Ectodermal cell (in vitro differentiated cells): ENCODE data around the gene GXYLT1.
"Not testable (repeated sequence)": the region's sequence is repeated elsewhere in the genome, so short reads cannot be mapped to it uniquely, and the experiment has no call there.

ENCODE experiments used
- H3K27ac ChIP-seq: 2 replicates; pipeline ENCODE4 v1.7.0; 2013; ENCODE audit warnings: mild to moderate bottlenecking, low read depth, low read length; ENCODE audit not compliant: insufficient read depth, poor library complexity, severe bottlenecking
- H3K27me3 ChIP-seq: 2 replicates; pipeline ENCODE4 v1.7.0; 2013; ENCODE audit warnings: mild to moderate bottlenecking, low read length; ENCODE audit not compliant: insufficient read depth, control insufficient read depth, poor library complexity, severe bottlenecking
- H3K36me3 ChIP-seq: one replicate; pipeline ENCODE4 v1.7.0; 2013; ENCODE audit warnings: low read length; ENCODE audit not compliant: control insufficient read depth, insufficient read depth
- H3K4me1 ChIP-seq: one replicate; pipeline ENCODE4 v1.7.0; 2013; ENCODE audit warnings: low read length; ENCODE audit not compliant: control insufficient read depth, insufficient read depth
- H3K4me3 ChIP-seq: 2 replicates; pipeline ENCODE4 v1.7.0; 2013; ENCODE audit warnings: low read depth, low read length, control low read depth; ENCODE audit not compliant: insufficient read depth
- H3K9me3 ChIP-seq: 2 replicates; pipeline ENCODE4 v1.7.0; 2013; ENCODE audit warnings: mild to moderate bottlenecking, low read length, moderate library complexity; ENCODE audit not compliant: control insufficient read depth
- WGBS, 2 experiments: methylation state at CpG; one replicate each; pipeline ENCODE4 v1.1.7; 2013; ENCODE audit warnings: missing lambda C conversion rate in 2 of 2; 5-methylcytosine and 5-hydroxymethylcytosine counted together

Gene GXYLT1

GRCh38 chr12:42076976-42077375 is 67.7 kb downstream of the GXYLT1 start:
- Histone ChIP-seq H3K27me3 (no peaks in the 10 kb centered on the region), H3K27ac (no peak overlapping the region), H3K9me3 (no peaks in the 10 kb centered on the region), H3K4me3 (no peak overlapping the region), H3K36me3 (no peaks in the 10 kb centered on the region), H3K4me1 (no peaks in the 10 kb centered on the region)
- WGBS, 2 experiments = 93 to 97% methylated on average over 3 of the region's 3 CpGs

GRCh38 chr12:42070036-42070435 is 74.6 kb downstream of the GXYLT1 start:
- H3K4me3 ChIP-seq = no peak overlapping the region
- no peaks in the 10 kb centered on the region for H3K4me1 ChIP-seq
- H3K9me3 ChIP-seq = no peaks in the 10 kb centered on the region
- H3K27me3 ChIP-seq = no peaks in the 10 kb centered on the region
- WGBS, 2 experiments = 93 to 98% methylated on average over 4 of the region's 4 CpGs
- H3K27ac ChIP-seq = no peak overlapping the region
- no peaks in the 10 kb centered on the region for H3K36me3 ChIP-seq

GRCh38 chr12:42059127-42059526 is 85.5 kb downstream of the GXYLT1 start:
- Histone ChIP-seq H3K4me1 (no peaks in the 10 kb centered on the region), H3K27me3 (no peaks in the 10 kb centered on the region), H3K36me3 (no peaks in the 10 kb centered on the region), H3K9me3 (no peaks in the 10 kb centered on the region), H3K27ac (no peak overlapping the region), H3K4me3 (no peak overlapping the region)

GRCh38 chr12:42056130-42056529 is 88.5 kb downstream of the GXYLT1 start:
- no peaks in the 10 kb centered on the region for H3K9me3 ChIP-seq
- H3K27me3 ChIP-seq = no peaks in the 10 kb centered on the region
- H3K4me1 ChIP-seq = no peaks in the 10 kb centered on the region
- WGBS, 2 experiments = 93 to 97% methylated on average over 3 of the region's 3 CpGs
- no peak overlapping the region for H3K27ac ChIP-seq
- no peaks in the 10 kb centered on the region for H3K36me3 ChIP-seq
- no peak overlapping the region for H3K4me3 ChIP-seq

- H3K27ac ChIP-seq = no peak overlapping the region
- H3K4me3 ChIP-seq = no peak overlapping the region
- no peaks in the 10 kb centered on the region for H3K36me3 ChIP-seq
- no peaks in the 10 kb centered on the region for H3K4me1 ChIP-seq
- no peaks in the 10 kb centered on the region for H3K27me3 ChIP-seq
- 93 to 97% methylated on average over 2 of the region's 2 CpGs for WGBS, 2 experiments
- no peaks in the 10 kb centered on the region for H3K9me3 ChIP-seq
Observed at GRCh38 chr12:42053456-42053855, 91.2 kb downstream of the GXYLT1 start.

GRCh38 chr12:42048980-42049379 is 95.7 kb downstream of the GXYLT1 start:
- 91 to 92% methylated on average over 8 of the region's 8 CpGs for WGBS, 2 experiments
- H3K4me3 ChIP-seq, H3K27ac ChIP-seq, H3K27me3 ChIP-seq, H3K36me3 ChIP-seq, H3K4me1 ChIP-seq, H3K9me3 ChIP-seq: not testable (repeated sequence)

- H3K4me1 ChIP-seq = no peaks in the 10 kb centered on the region
- H3K27ac ChIP-seq = no peak overlapping the region
- no peaks in the 10 kb centered on the region for H3K36me3 ChIP-seq
- H3K4me3 ChIP-seq = no peak overlapping the region
- no peaks in the 10 kb centered on the region for H3K27me3 ChIP-seq
- H3K9me3 ChIP-seq = no peaks in the 10 kb centered on the region
Observed at GRCh38 chr12:42039577-42039976, 105.1 kb downstream of the GXYLT1 start.

- Histone ChIP-seq H3K4me1 (no peaks in the 10 kb centered on the region), H3K9me3 (no peaks in the 10 kb centered on the region), H3K4me3 (no peak overlapping the region), H3K36me3 (no peaks in the 10 kb centered on the region), H3K27me3 (no peaks in the 10 kb centered on the region), H3K27ac (no peak overlapping the region)
- 87 to 90% methylated on average over 5 of the region's 5 CpGs for WGBS, 2 experiments
Observed at GRCh38 chr12:42039176-42039575, 105.5 kb downstream of the GXYLT1 start.

GRCh38 chr12:42031847-42032564 is 112.7 kb downstream of the GXYLT1 start:
- Histone ChIP-seq H3K9me3 (no peaks in the 10 kb centered on the region), H3K27ac (no peak overlapping the region), H3K27me3 (no peaks in the 10 kb centered on the region), H3K4me3 (no peak overlapping the region), H3K4me1 (no peaks in the 10 kb centered on the region), H3K36me3 (no peaks in the 10 kb centered on the region)
- WGBS, 2 experiments = 87 to 91% methylated on average over 4 of the region's 4 CpGs
